ENCODE measurements around the gene ARMC12.

ARMC12 gene

GRCh38 chr6:35736253-35736894 lies 458 bp upstream of the ARMC12 start:
- peak; percentile 63 for DNase-seq

DNA sequence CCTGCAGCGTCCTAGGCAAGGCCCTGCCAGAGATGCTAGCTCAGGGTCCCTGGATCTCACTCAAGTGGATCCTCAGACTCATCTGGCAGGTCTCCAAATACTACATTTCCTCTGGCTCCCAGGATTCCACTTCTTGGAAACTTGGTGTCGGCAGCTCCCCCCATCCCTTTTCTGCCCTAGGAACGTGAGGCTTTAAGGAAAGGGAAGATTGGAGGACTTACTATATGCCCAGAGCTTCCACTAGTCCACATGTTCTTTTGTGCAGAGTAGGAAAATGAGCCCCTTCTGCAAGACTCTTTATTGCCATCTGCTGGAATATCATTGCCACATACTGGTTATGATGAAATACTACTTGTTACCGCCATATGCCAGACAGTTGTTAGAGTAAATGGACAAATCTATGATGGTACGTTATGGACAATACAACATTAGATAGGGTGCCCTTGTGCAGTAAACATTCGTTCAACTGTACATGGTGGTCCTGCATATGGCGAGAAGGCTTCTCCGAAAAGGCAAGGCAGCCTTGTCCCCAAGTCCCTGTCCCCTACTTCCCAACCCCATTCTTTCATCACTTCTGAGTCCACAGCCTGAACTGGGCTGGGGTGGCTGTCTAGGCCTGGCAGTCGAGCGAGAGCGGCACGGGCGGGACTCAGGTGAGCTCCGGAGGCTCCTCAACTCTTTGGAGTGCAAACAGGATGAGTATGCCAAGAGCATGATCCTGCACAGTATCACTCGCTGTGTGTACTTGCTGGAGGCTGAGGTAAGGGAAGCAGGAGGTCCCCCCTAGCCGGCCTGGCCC lies 780 bp downstream of the ARMC12 start:
- DNase-seq, result no peak

DNA sequence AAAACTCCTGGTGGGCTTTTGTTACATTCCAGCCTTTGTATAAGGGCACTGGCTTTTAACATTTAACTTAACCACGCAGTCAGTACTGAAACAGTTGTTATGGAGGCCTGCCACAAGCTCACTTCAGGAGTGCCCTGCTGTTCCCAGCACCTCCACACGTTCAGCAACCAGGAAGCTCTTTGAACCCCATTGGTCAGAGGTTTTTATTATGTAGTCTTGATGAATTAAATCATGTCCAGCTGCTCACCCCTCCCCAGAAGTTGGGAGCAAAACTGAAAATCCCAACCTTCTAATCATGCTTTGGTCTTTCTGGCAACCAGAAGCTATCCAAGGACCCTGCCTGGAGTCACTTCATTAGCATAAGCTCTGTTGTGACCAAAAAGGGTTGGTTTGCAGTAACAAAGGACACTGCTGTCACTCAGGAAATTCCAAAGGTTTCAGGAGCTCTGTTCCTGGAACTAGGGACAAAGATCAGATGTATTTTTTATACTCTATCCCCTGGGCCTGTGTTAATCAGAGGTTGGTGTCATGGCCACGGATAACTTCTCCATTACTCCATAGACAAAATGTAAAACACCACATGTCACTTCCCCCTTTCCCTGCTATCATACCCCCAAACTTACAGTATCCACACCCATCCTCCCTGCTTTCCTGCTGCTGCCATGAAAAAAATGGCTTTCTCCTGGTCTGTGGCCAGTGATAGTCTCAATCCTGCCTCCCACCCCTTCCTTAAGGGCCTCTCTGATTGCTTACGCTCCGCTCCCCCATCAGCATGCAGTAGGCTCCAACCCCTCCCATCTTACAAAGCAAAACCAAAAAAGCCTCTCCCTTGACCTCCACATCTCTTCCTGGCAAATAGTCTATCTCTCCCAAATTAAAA lies 3.1 kb downstream of the ARMC12 start:
- no peak for DNase-seq

GRCh38 chr6:35742842-35743241 lies 6.0 kb downstream of the ARMC12 start:
- no peak for DNase-seq

GRCh38 chr6:35745509-35745908 lies 8.7 kb downstream of the ARMC12 start:
- DNase-seq, result no peak

- no peak for DNase-seq
These were observed 9.7 kb downstream of the ARMC12 start for GRCh38 chr6:35746516-35746915.

GRCh38 chr6:35747877-35748276 lies 11.0 kb downstream of the ARMC12 start:
- no peak for DNase-seq

- DNase-seq, result no peak
These were observed 13.7 kb downstream of the ARMC12 start for GRCh38 chr6:35750557-35750956.

GRCh38 chr6:35751594-35751993 lies 14.8 kb downstream of the ARMC12 start:
- DNase-seq, result no peak

- DNase-seq, result no peak
These were observed 15.5 kb downstream of the ARMC12 start for GRCh38 chr6:35752330-35752729.

DNA sequence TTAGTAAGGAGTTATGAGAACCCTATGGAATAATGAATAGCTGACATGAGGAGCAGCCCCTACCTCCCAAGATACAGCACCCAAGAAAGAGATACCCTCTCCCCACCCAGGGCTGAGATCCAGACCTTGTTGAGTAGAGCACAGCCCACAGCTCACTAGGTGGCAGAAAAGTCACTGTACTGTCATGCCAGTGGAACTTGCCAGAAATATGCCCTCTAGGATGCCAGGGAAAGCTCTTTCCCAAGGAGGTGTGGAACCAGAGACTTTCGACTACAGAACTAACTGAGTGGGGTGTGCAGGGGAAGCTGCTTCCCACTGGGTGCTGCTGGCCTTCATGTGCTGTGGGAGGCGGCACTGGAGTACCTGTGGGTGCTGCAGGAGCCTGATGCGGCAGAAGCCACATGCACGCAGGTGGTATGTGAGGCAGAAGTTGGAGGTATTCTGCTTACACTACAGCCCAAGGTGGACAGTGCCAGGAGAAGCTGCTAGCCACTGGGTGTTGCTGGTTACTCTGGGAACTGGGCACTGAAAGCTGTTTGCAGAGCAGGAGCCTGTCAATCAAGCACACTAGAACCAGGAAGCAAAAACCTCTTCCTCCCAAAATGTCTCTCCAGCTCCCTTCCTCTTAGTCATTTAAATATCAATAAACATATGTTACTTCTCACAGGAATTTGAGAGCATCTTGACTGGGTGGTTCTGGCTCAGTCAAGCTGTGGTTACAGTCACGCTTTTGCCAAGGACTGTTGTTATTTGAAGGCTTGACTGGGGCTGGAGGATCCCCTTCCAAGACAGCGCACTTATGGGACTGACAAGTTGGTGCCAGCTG lies 17.8 kb downstream of the ARMC12 start:
- no peak for DNase-seq

GRCh38 chr6:35755278-35755924 lies 18.6 kb downstream of the ARMC12 start:
- DNase-seq, result no peak

DNA sequence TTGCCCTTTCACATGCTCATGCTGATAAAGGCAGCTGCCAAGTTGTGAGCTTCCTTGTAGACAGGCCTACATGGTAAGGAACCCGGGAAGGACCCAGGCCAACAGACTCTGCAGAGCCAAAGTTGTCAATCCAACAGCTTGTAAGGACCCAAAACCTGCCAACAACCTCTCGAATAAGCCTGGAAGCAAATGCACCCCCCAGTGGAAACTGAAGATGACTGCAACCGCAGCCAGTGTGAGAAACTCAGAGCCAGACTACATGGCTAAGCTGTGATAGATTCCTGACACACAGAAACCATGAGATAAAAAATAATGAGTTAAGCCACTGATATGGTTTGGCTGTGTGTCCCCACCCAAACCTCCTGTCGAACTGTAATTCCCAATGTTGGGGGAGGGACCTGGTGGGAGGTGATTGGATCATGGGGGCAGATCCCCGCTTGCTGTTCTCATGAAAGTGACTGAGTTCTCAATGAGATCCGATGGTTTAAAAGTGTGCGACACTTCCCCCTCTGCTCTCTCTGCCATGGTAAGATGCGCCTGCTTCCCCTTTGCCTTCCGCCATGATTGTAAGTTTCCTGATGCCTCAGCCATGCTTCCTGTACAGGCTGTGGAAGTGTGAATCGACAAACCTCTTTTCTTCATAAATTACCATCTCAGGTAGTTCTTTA lies 20.8 kb downstream of the ARMC12 start:
- no peak for DNase-seq

DNA sequence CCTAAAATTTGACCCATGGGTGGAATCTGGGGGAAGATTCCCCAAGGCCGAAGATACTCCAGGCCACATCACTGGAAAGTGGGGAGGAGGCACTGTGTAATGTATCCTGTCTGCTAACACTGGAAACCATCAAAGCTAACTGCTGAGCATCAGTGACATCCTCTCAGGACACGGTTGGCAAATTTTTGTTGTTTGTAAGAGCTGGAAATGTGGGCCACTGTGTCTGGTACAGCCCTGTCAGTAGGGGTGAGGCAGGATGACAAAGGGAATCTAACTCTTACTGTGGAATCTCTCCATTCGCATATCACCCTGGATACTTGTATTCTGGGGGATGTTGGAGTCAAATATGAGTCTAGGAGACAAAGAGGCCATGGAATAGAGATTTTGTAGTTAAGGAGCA lies 22.6 kb downstream of the ARMC12 start:
- no peak for DNase-seq

DNA sequence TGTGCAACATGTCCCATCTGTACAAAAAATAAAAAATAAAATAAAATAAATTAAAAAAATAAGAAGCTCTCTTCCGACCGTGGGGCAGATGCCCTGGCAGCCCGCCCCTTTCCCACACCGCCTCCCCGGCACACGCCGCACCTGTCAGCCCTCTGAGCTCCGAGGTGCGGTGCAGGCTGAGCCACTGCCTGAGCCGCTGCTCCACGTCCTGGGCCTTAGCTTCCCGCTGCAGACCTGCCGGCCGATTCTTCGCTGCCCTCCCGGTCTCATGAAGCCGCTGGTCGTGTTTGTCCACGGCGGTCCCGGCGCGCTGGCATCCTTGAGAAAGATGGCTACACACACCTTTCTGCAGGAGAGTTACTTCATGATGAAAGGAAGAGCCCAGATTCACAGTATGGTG lies 28.9 kb downstream of the ARMC12 start:
- DNase-seq, result no peak

- DNase-seq, result no peak
These were observed 32.4 kb downstream of the ARMC12 start for GRCh38 chr6:35769211-35769610.

GRCh38 chr6:35771343-35771627 lies 34.5 kb downstream of the ARMC12 start:
- DNase-seq, result no peak

DNA sequence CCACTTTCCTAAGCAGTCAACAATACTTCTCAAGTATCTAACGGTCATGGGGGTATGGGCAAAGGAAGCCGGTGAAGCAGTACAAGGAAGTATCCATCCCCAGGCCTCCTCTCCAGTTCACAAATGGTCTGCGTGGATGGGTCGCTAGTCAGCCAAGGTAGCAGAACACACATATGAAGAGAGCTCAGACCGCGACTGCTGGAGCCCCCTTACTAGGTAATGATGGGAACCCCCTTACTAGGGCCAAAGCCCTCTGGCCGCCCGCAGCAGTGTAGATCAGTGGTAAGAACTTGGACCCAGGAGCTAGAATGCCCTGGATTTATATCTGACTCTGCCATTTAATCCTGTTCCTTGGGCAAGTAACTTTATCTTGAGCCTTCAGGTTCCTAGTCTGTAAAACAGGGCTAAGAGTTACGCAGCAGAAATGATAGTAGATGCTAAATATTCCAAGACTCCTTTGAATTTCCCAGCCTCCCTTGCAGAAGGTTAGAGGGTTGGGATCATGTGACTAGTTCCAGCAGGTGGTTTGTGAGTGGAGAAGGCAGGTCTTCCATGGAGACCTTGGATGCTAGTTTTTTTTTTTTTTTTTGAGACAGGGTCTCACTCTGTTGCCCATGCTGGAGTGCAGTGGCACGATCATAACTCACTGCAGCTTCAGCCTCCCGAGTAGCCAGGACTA lies 37.4 kb downstream of the ARMC12 start:
- no peak for DNase-seq

GRCh38 chr6:35775031-35775430 lies 38.2 kb downstream of the ARMC12 start:
- DNase-seq, result no peak

DNA sequence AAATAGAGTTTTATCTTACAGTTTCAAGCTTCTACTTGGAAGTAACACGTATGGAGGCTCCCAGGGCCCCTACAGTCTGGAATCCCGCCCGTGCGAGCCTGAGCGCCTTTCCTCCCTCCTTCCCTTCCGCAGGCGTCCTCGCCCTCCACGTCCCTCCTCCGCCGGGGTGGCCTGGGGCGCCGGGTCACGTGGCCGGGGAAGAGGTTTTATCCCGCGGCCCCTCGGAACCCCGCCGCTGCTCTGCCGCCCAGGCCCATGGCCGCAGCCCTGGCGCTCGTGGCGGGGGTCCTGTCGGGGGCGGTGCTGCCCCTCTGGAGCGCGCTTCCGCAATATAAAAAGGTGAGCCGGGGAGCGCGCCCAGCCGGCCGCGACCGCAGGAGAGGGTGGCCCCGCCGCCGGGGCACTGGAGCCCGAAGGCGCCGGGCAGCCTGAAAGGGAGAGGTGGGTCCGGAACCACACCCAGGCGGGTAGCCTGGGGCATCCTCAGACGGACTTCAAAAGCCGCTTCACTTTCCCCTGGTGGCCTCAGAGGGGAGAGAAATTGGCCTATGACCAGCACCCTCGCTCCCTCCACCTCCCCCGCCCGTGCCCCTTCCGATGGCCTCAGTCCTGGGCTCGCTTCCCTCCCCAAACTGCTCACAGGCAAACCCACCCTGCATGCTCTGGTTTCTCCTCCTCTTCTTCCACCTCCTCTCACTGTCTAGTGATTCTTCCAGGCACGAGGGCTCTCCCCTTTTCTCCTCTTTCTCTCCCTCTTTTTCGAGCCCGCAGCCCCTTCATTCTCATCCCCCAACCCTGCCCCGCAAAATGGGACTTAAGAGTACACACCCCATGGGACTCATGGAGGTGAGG lies 39.8 kb downstream of the ARMC12 start, which contains the start of gene CLPSL2:
CLPSL2 (plus strand) TSS at position 235 of the 852 bp plus-strand sequence; CDS start at position 256, 21 bp downstream.
- no peak for DNase-seq

All from NK-92 treated with Interleukin-12 subunit alpha and Interleukin-12 subunit beta, amount 100 ng/mL, for 24 hours (cell line).